Osteocyte (in vitro differentiated cells): ENCODE data around the gene NAALAD2. TPM values are rescaled to one million over a fixed set of nuclear protein-coding genes. Genes with fewer than 3 reads are reported as not detected.
A peak's percentile ranks its signal among the peaks of the same experiment; 100 is the strongest.
"Not testable (repeated sequence)": the region's sequence is repeated elsewhere in the genome, so short reads cannot be mapped to it uniquely, and the experiment has no call there.

ENCODE experiments used
- DNase-seq: peaks from one replicate; pipeline ENCODE4 v3.0.0; 2021; ENCODE audit warnings: mixed read lengths; ENCODE audit not compliant: unreplicated experiment; ENCODE audit errors: extremely low spot score
- H3K27ac Mint-ChIP-seq: one replicate; pipeline ENCODE4 v1.8.0; 2021; ENCODE audit warnings: mild to moderate bottlenecking, mixed read lengths; ENCODE audit not compliant: unreplicated experiment
- H3K27me3 Mint-ChIP-seq: one replicate; pipeline ENCODE4 v1.8.0; 2021; ENCODE audit warnings: mixed read lengths; ENCODE audit not compliant: unreplicated experiment
- H3K36me3 Mint-ChIP-seq: one replicate; pipeline ENCODE4 v1.8.0; 2021; ENCODE audit warnings: mixed read lengths; ENCODE audit not compliant: unreplicated experiment
- H3K4me1 Mint-ChIP-seq: one replicate; pipeline ENCODE4 v1.8.0; 2021; ENCODE audit warnings: mixed read lengths; ENCODE audit not compliant: unreplicated experiment
- H3K4me3 Mint-ChIP-seq: one replicate; pipeline ENCODE4 v1.8.0; 2021; ENCODE audit warnings: mild to moderate bottlenecking, moderate library complexity, mixed read lengths; ENCODE audit not compliant: unreplicated experiment
- H3K9me3 Mint-ChIP-seq: one replicate; pipeline ENCODE4 v1.8.0; 2021; ENCODE audit warnings: mixed read lengths; ENCODE audit not compliant: unreplicated experiment
- CTCF ChIP-seq: fragments of 200-600 bp; sonication (generic); IDR thresholded peaks from 2 replicates; pipeline ENCODE4 v1.5.0; 2021; ENCODE audit warnings: antibody characterized with exemption, mild to moderate bottlenecking, moderate library complexity
- total RNA-seq: library from RNA; stranded (reverse); gene quantifications from 2 replicates; pipeline ENCODE4 v1.2.1, GENCODE V29; 2021

Gene NAALAD2
- total RNA-seq, 1 donor from 2014 or later: 5.5 TPM

GRCh38 chr11:90197377-90197776, 62.9 kb downstream of the NAALAD2 start:
- Mint-ChIP-seq H3K36me3 (peaks cover 25% of the 10 kb centered on the region), H3K4me1 (peaks cover 3% of the 10 kb centered on the region), H3K9me3 (no peaks in the 10 kb centered on the region), H3K4me3 (no peak overlapping the region), H3K27ac (no peak overlapping the region), H3K27me3 (no peaks in the 10 kb centered on the region)
- no peak for DNase-seq
- no peak for TF ChIP-seq CTCF

- Mint-ChIP-seq H3K27me3 (no peaks in the 10 kb centered on the region), H3K27ac (no peak overlapping the region), H3K4me3 (no peak overlapping the region), H3K4me1 (peaks cover 16% of the 10 kb centered on the region), H3K36me3 (peaks cover 38% of the 10 kb centered on the region), H3K9me3 (no peaks in the 10 kb centered on the region)
- no peak for DNase-seq
- TF ChIP-seq CTCF: no peak
These were observed 67.9 kb downstream of the NAALAD2 start for GRCh38 chr11:90202342-90202741.

DNA sequence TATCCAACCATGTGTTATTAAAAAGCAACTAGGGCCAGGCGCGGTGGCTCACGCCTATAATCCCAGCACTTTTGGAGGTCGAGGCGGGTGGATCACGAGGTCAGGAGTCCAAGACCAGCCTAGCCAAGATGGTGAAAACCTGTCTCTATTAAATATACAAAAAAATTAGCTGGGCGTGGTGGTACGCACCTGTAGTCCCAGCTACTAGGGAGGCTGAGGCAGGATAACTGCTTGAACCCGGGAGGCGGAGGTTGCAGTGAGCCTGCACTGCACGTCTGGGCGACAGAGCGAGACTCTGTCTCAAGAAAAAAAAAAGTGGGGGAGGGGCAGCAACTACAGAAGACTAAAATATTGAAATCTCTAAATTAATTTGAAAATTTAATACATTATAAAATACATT, 69.9 kb downstream of the NAALAD2 start:
- peaks cover 12% of the 10 kb centered on the region for H3K4me1 Mint-ChIP-seq
- H3K36me3 Mint-ChIP-seq: peaks cover 30% of the 10 kb centered on the region
- H3K27me3 Mint-ChIP-seq: no peaks in the 10 kb centered on the region
- no peak overlapping the region for H3K4me3 Mint-ChIP-seq
- TF ChIP-seq CTCF: no peak
- DNase-seq: no peak
- no peak overlapping the region for H3K27ac Mint-ChIP-seq
- H3K9me3 Mint-ChIP-seq: no peaks in the 10 kb centered on the region

- no peaks in the 10 kb centered on the region for H3K9me3 Mint-ChIP-seq
- peaks cover 35% of the 10 kb centered on the region for H3K36me3 Mint-ChIP-seq
- peaks cover 12% of the 10 kb centered on the region for H3K4me1 Mint-ChIP-seq
- H3K4me3 Mint-ChIP-seq: no peak overlapping the region
- H3K27me3 Mint-ChIP-seq: no peaks in the 10 kb centered on the region
- DNase-seq: no peak
- H3K27ac Mint-ChIP-seq: peak overlapping the region; percentile 43
- peak; percentile 84 for TF ChIP-seq CTCF
These were observed 70.6 kb downstream of the NAALAD2 start for GRCh38 chr11:90204832-90205646.

DNA sequence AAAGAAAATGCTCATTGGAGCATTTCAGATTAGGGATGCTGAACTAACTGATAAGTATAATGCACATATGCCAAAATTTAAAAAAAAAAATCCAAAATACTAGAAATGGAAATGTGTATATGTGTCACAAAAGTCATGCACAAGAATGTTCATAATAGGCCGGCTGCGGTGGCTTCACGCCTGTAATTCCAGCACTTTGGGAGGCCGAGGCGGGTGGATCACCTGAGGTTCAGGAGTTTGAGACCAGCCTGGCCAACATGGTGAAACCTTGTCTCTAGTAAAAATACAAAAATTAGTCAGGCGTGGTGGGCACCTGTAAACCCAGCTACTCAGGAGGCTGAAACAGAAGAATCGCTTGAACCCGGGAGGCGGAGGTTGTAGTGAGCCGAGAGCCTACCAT, 73.5 kb downstream of the NAALAD2 start:
- not testable (repeated sequence) for H3K27ac Mint-ChIP-seq, H3K4me3 Mint-ChIP-seq, DNase-seq, H3K27me3 Mint-ChIP-seq, H3K9me3 Mint-ChIP-seq
- Mint-ChIP-seq H3K4me1 (peaks cover 12% of the 10 kb centered on the region), H3K36me3 (peaks cover 27% of the 10 kb centered on the region)
